A673 (cell line): ENCODE results near the gene SEMA5A. TPM values are rescaled to one million over a fixed set of nuclear protein-coding genes. Genes with fewer than 3 reads are reported as not detected.

Experiments
- Bru-seq: library from RNA; stranded (reverse); fragments of 400-500 nt; gene quantifications from one replicate; lab custom pipeline; 2021; lab: Mats Ljungman, UMichigan
- BruChase-seq, 2 experiments: library from RNA; stranded (reverse); fragments of 400-500 nt; gene quantifications; one replicate each; lab custom pipeline; 2021; lab: Mats Ljungman, UMichigan
- BruUV-seq: library from RNA; stranded (reverse); fragments of 400-500 nt; replicated peaks from 2 replicates; lab custom pipeline; 2021; lab: Mats Ljungman, UMichigan
- CTCF ChIA-PET: fragments of 300-600 bp; sonication (Branson Sonifier 250); formaldehyde crosslinking; loops from one replicate; lab custom pipeline; 2022; ENCODE audit warnings: antibody characterized with exemption; lab: Charles Lee
- POLR2A ChIA-PET: fragments of 300-600 bp; sonication (Branson Sonifier 250); formaldehyde crosslinking; loops from one replicate; lab custom pipeline; 2022; ENCODE audit warnings: antibody characterized with exemption; ENCODE audit not compliant: low non-redundant PET; lab: Charles Lee
- DNase-seq: peaks from one replicate; pipeline ENCODE4 v3.0.0-alpha.2; 2015; ENCODE audit warnings: low spot score
- H3K27ac ChIP-seq: fragments of 200-600 bp; sonication (generic); 2 replicates; pipeline ENCODE4 v1.5.1; 2016; ENCODE audit warnings: mixed run types, low read depth, mild to moderate bottlenecking, mixed read lengths, antibody characterized with exemption, low read length; ENCODE audit not compliant: poor library complexity, severe bottlenecking
- H3K27me3 ChIP-seq: fragments of 200-600 bp; sonication (generic); replicated peaks from 2 replicates; pipeline ENCODE4 v1.6.1; 2017; ENCODE audit warnings: mixed run types, low read depth, mild to moderate bottlenecking, mixed read lengths, antibody characterized with exemption, low read length; ENCODE audit not compliant: insufficient read depth, poor library complexity
- H3K36me3 ChIP-seq: fragments of 200-600 bp; sonication (generic); 2 replicates; pipeline ENCODE4 v1.6.1; 2016; ENCODE audit warnings: mixed run types, mild to moderate bottlenecking, mixed read lengths, antibody characterized with exemption, low read length; ENCODE audit not compliant: insufficient read depth, poor library complexity, severe bottlenecking
- H3K4me1 ChIP-seq: fragments of 200-600 bp; sonication (generic); 2 replicates; pipeline ENCODE4 v1.6.1; 2017; ENCODE audit warnings: mixed run types, mild to moderate bottlenecking, mixed read lengths, antibody characterized with exemption, low read length; ENCODE audit not compliant: insufficient read depth, poor library complexity, severe bottlenecking
- H3K4me3 ChIP-seq: fragments of 200-600 bp; sonication (generic); 2 replicates; pipeline ENCODE4 v1.5.1; 2016; ENCODE audit warnings: low read depth, mixed run types, mild to moderate bottlenecking, mixed read lengths, low read length; ENCODE audit not compliant: poor library complexity, severe bottlenecking
- H3K9me3 ChIP-seq: fragments of 200-600 bp; sonication (generic); 2 replicates; pipeline ENCODE4 v1.6.1; 2016; ENCODE audit warnings: mixed run types, low read depth, mild to moderate bottlenecking, mixed read lengths, antibody characterized with exemption, low read length; ENCODE audit not compliant: poor library complexity, severe bottlenecking
- EZH2 ChIP-seq: fragments of 200-600 bp; sonication (generic); IDR thresholded peaks from 2 replicates; pipeline ENCODE4 v1.6.1; 2017; ENCODE audit warnings: borderline replicate concordance, low read depth, mild to moderate bottlenecking, mixed read lengths, antibody characterized with exemption, low read length; ENCODE audit not compliant: poor library complexity, severe bottlenecking
- intact Hi-C: fragments of 100-400 bp; cut with micrococcal nuclease; formaldehyde crosslinking; loops from one replicate; pipeline ENCODE4 v1.10.0; 2022; ENCODE audit not compliant: unreplicated experiment
- long read RNA-seq: library from polyadenylated mRNA; stranded (forward); transcript quantifications from one replicate; pipeline ENCODE4 v2.0.0, GENCODE V29; 2022
- total RNA-seq: library from RNA; stranded (reverse); gene quantifications from 2 replicates; pipeline ENCODE4 v1.2.3, GENCODE V29; 2021
- TF ChIP-seq, protein P1 (sequence below): fragments of 300-800, 200-600 bp; sonication (generic); conservative IDR thresholded peaks from 2 replicates; pipeline ENCODE4 v1.5.1; 2017; ENCODE audit warnings: low read depth, mild to moderate bottlenecking, antibody characterized with exemption, low read length, moderate library complexity, mixed read lengths

SEMA5A gene, protein sequence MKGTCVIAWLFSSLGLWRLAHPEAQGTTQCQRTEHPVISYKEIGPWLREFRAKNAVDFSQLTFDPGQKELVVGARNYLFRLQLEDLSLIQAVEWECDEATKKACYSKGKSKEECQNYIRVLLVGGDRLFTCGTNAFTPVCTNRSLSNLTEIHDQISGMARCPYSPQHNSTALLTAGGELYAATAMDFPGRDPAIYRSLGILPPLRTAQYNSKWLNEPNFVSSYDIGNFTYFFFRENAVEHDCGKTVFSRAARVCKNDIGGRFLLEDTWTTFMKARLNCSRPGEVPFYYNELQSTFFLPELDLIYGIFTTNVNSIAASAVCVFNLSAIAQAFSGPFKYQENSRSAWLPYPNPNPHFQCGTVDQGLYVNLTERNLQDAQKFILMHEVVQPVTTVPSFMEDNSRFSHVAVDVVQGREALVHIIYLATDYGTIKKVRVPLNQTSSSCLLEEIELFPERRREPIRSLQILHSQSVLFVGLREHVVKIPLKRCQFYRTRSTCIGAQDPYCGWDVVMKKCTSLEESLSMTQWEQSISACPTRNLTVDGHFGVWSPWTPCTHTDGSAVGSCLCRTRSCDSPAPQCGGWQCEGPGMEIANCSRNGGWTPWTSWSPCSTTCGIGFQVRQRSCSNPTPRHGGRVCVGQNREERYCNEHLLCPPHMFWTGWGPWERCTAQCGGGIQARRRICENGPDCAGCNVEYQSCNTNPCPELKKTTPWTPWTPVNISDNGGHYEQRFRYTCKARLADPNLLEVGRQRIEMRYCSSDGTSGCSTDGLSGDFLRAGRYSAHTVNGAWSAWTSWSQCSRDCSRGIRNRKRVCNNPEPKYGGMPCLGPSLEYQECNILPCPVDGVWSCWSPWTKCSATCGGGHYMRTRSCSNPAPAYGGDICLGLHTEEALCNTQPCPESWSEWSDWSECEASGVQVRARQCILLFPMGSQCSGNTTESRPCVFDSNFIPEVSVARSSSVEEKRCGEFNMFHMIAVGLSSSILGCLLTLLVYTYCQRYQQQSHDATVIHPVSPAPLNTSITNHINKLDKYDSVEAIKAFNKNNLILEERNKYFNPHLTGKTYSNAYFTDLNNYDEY
- total RNA-seq (0.17 and 0.20 TPM in 2 replicates), Bru-seq, nascent RNA (percentile 8 among the genes with signal in this experiment), BruChase-seq, experiment 1, labeled RNA remaining after a 2-hour chase (percentile 7 among the genes with signal in this experiment), BruChase-seq, experiment 2, labeled RNA remaining after a 6-hour chase (percentile 6 among the genes with signal in this experiment)
- long read RNA-seq, result 0 reads

- intact Hi-C loops, result no loop called here
- Histone ChIP-seq H3K27ac (no peak within 1 kb of the TSS), H3K27me3 (peaks cover 28% of the 10 kb centered on the region), H3K36me3 (no peaks in the 10 kb centered on the region), H3K4me3 (peak within 1 kb of the TSS; percentile 42), H3K9me3 (no peaks in the 10 kb centered on the region), H3K4me1 (peaks cover 11% of the 10 kb centered on the region)
- ChIA-PET CTCF (no interaction called here), POLR2A (no interaction called here)
- BruUV-seq, result no TSS peak
- no peak for TF ChIP-seq EZH2
- TF ChIP-seq, protein P1, sequence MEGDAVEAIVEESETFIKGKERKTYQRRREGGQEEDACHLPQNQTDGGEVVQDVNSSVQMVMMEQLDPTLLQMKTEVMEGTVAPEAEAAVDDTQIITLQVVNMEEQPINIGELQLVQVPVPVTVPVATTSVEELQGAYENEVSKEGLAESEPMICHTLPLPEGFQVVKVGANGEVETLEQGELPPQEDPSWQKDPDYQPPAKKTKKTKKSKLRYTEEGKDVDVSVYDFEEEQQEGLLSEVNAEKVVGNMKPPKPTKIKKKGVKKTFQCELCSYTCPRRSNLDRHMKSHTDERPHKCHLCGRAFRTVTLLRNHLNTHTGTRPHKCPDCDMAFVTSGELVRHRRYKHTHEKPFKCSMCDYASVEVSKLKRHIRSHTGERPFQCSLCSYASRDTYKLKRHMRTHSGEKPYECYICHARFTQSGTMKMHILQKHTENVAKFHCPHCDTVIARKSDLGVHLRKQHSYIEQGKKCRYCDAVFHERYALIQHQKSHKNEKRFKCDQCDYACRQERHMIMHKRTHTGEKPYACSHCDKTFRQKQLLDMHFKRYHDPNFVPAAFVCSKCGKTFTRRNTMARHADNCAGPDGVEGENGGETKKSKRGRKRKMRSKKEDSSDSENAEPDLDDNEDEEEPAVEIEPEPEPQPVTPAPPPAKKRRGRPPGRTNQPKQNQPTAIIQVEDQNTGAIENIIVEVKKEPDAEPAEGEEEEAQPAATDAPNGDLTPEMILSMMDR, result no peak
- DNase-seq, result peak; percentile 37
These were observed at the start of gene SEMA5A for GRCh38 chr5:9545992-9546851. Gene SEMA5A (minus strand): TSS chr5:9546075. CDS start chr5:9379946, 166,129 bp downstream.

GRCh38 chr5:9594913-9595312 is 49.0 kb upstream of the SEMA5A start:
- intact Hi-C loops, result no loop called here
- H3K27ac ChIP-seq, result no peak overlapping the region
- DNase-seq, result no peak
- H3K27me3 ChIP-seq, result no peaks in the 10 kb centered on the region
- H3K9me3 ChIP-seq, result no peaks in the 10 kb centered on the region
- no peaks in the 10 kb centered on the region for H3K36me3 ChIP-seq
- ChIA-PET POLR2A (no interaction called here), CTCF (no interaction called here)
- no peak for TF ChIP-seq EZH2
- TF ChIP-seq, protein P1, result no peak
- no peak overlapping the region for H3K4me3 ChIP-seq
- H3K4me1 ChIP-seq, result no peaks in the 10 kb centered on the region
- BruUV-seq, result no TSS peak
